Gastroesophageal sphincter (tissue), 4 donors: ENCODE data around the gene SUGCT. TPM values are rescaled to one million over a fixed set of nuclear protein-coding genes. Genes with fewer than 3 reads are reported as not detected.

ENCODE experiments used
- ATAC-seq: fragments of 150-250 bp; one replicate; pipeline ENCODE4 v1.9.1; 2016; ENCODE audit warnings: mild to moderate bottlenecking, moderate library complexity
- H3K27ac ChIP-seq, 4 donors: fragments of 200-600 bp; sonication (generic) in 3 of 4; 1 replicate in 3 of 4; 2 replicates in 1 of 4; pipeline ENCODE4 v1.5.1; 2016 to 2019
- H3K27me3 ChIP-seq: fragments of 200-600 bp; sonication (generic); one replicate; pipeline ENCODE4 v1.5.1; 2019
- H3K36me3 ChIP-seq, 2 donors: fragments of 200-600 bp; sonication (generic); one replicate each; pipeline ENCODE4 v1.5.1; 2019; ENCODE audit warnings: control low read depth in 1 of 2
- H3K4me1 ChIP-seq, 3 donors: fragments of 200-600 bp; sonication (generic); 1 replicate in 2 of 3; 2 replicates in 1 of 3; pipeline ENCODE4 v1.5.1; 2016 to 2019; ENCODE audit warnings: control low read depth in 2 of 3
- H3K4me3 ChIP-seq, 2 donors: fragments of 200-600 bp; sonication (generic); one replicate each; pipeline ENCODE4 v1.5.1; 2019; ENCODE audit warnings: mild to moderate bottlenecking in 1 of 2, moderate library complexity in 1 of 2
- H3K9me3 ChIP-seq, 3 donors: fragments of 200-600 bp; sonication (generic); one replicate each; pipeline ENCODE4 v1.5.1; 2017 to 2019; ENCODE audit warnings: control low read depth in 2 of 3
- CTCF ChIP-seq, 4 experiments: fragments of 200-600 bp in 2 of 4; fragments of 450-650 bp in 2 of 4; sonication (generic) in 1 of 4; IDR thresholded peaks; one replicate each; pipeline ENCODE4 v1.5.1; 2017 to 2019; ENCODE audit warnings: antibody characterized with exemption in 4 of 4, mild to moderate bottlenecking in 2 of 4, moderate library complexity in 2 of 4
- EP300 ChIP-seq: sonication (generic); formaldehyde crosslinking; IDR thresholded peaks from one replicate; pipeline ENCODE4 v1.6.1; 2017; ENCODE audit warnings: antibody characterized with exemption, mild to moderate bottlenecking
- POLR2A ChIP-seq, 2 donors: fragments of 450-650 bp; IDR thresholded peaks; one replicate each; pipeline ENCODE4 v1.6.1; 2017; ENCODE audit warnings: antibody characterized with exemption in 2 of 2, mild to moderate bottlenecking in 2 of 2, moderate library complexity in 1 of 2
- POLR2AphosphoS5 ChIP-seq: sonication (generic); formaldehyde crosslinking; IDR thresholded peaks from one replicate; pipeline ENCODE4 v1.6.1; 2017; ENCODE audit warnings: antibody characterized with exemption
- WGBS, 2 donors: methylation state at CpG; one replicate each; pipeline ENCODE4 v1.1.5; 2018; ENCODE audit warnings: low coverage in 1 of 2; 5-methylcytosine and 5-hydroxymethylcytosine counted together
- total RNA-seq, 4 donors: library from RNA; depleted of rRNA; stranded (reverse); fragments of >200 nt; gene quantifications; one replicate each; pipeline ENCODE4 v1.1.0, GENCODE V29; 2016

SUGCT gene
- total RNA-seq, 4 donors from 2014 or later, result 1.2 to 17.3 (median 10.8) TPM

DNA sequence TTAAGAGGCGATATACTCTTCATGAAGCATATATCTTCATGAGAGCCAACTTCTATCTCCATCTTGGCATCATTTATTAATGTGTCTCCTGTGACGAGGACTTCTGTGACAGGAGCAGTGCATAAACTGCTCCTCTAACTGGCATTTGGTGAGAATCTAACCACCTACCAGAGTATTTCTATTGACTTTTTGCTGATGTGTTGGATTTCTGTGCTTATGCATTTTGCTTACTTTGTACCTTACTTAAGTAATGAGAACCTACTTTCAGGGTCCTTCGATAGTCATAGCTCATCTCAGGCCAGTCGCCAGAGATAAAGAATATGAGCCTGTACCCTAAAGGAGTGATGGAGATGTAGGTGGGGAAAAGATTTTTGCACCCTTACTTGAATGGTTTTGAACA is 265.7 kb downstream of the SUGCT start:
- H3K4me1 ChIP-seq, result peaks cover 0 to 8% (median 0%) of the 10 kb centered on the region in 3 donors
- no peaks in the 10 kb centered on the region for H3K9me3 ChIP-seq
- H3K4me3 ChIP-seq, result no peak overlapping the region
- TF ChIP-seq CTCF (IDR thresholded peaks at IDR 0.05) (no peak), POLR2A (IDR thresholded peaks at IDR 0.05) (no peak), POLR2AphosphoS5 (no peak), EP300 (no peak)
- ATAC-seq, result no peak
- WGBS, 2 donors, result 83 to 97% methylated on average over 3 to 4 of the region's 4 CpGs
- no peaks in the 10 kb centered on the region for H3K27me3 ChIP-seq
- no peak overlapping the region for H3K27ac ChIP-seq
- no peaks in the 10 kb centered on the region for H3K36me3 ChIP-seq

DNA sequence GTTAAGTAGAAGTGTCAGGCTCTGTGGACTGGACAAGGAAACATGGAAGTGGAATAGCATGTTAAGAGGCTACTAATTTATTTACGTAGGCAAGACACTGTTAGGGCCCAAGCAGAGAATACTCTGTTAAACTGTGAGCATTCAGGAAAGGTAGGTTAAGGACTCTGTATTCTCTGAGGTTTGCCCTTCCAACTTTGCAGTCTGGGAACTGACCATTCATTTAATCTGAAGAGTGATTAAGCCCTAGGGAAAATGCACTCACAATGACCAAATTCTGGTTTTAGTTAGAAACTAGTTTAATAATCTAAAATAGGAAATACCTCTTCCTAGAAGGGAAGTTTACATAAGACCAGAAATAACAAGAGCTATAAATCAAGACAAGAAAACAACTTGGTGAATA is 266.6 kb downstream of the SUGCT start:
- H3K36me3 ChIP-seq, result no peaks in the 10 kb centered on the region
- no peak for TF ChIP-seq POLR2A (IDR thresholded peaks at IDR 0.05)
- TF ChIP-seq POLR2AphosphoS5, result no peak
- no peak for TF ChIP-seq EP300
- TF ChIP-seq CTCF (IDR thresholded peaks at IDR 0.05), result no peak
- no peak overlapping the region for H3K27ac ChIP-seq
- WGBS, 2 donors, result 78 to 80% methylated on average over 1 of the region's 1 CpG
- H3K4me1 ChIP-seq, result peaks cover 0 to 8% (median 0%) of the 10 kb centered on the region in 3 donors
- no peaks in the 10 kb centered on the region for H3K9me3 ChIP-seq
- H3K27me3 ChIP-seq, result no peaks in the 10 kb centered on the region
- no peak overlapping the region for H3K4me3 ChIP-seq
- ATAC-seq, result no peak

DNA sequence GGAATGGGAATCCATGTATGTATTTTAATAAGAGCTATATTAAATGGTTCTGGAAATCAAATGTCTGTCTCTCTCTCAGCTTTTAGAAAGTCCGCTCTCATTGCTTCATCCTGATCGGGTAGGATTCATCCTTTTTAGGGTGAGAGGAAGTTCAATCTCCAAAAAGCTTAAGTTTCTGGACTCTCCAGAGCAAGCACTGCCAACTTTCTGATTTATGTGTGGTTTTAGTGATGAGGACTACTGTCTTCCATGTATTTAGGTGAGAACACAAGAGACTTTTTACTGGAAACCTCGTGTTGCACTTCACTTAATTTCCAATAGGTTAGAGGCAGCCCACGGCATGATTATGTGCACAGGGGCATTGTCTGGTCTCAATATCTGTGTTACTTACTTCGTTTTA is 267.9 kb downstream of the SUGCT start:
- TF ChIP-seq POLR2AphosphoS5 (no peak), EP300 (no peak), CTCF (IDR thresholded peaks at IDR 0.05) (no peak), POLR2A (IDR thresholded peaks at IDR 0.05) (no peak)
- H3K9me3 ChIP-seq, result no peaks in the 10 kb centered on the region
- no peaks in the 10 kb centered on the region for H3K36me3 ChIP-seq
- H3K27me3 ChIP-seq, result no peaks in the 10 kb centered on the region
- no peaks in the 10 kb centered on the region for H3K4me1 ChIP-seq
- WGBS, 2 donors, result 52 to 63% methylated on average over 3 to 5 of the region's 5 CpGs
- H3K4me3 ChIP-seq, result no peak overlapping the region
- ATAC-seq, result no peak
- no peak overlapping the region for H3K27ac ChIP-seq

GRCh38 chr7:40403703-40404476 is 269.1 kb downstream of the SUGCT start:
- TF ChIP-seq POLR2A (IDR thresholded peaks at IDR 0.05), result no peak
- no peak for TF ChIP-seq CTCF (IDR thresholded peaks at IDR 0.05)
- TF ChIP-seq EP300, result no peak
- no peak for TF ChIP-seq POLR2AphosphoS5
- Histone ChIP-seq H3K9me3 (no peaks in the 10 kb centered on the region), H3K27ac (no peak overlapping the region), H3K4me3 (no peak overlapping the region), H3K36me3 (no peaks in the 10 kb centered on the region), H3K4me1 (no peaks in the 10 kb centered on the region), H3K27me3 (no peaks in the 10 kb centered on the region)
- WGBS, 2 donors, result 87 to 96% methylated on average over 2 to 3 of the region's 3 CpGs
- no peak for ATAC-seq

DNA sequence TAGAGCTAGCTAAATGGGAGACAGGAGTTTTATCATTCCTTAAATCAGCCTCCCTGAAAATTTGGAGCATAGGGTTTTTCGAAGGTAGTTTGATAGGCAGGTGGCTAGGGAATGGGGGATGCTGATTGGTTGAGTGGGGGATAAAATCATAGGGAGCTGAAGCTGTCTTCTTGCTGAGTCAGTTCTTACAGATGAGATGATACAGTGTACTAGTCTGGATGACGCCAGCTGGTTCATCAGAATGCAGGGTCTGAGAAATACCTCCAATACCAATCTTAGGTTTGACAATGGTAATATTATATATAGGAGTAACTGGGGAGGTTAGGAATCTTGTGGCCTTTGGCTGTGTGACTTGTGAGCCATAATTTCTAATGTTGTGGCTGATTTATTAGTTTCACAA is 271.2 kb downstream of the SUGCT start:
- 90 to 100% methylated on average over 1 to 2 of the region's 2 CpGs for WGBS, 2 donors
- Histone ChIP-seq H3K27me3 (no peaks in the 10 kb centered on the region), H3K36me3 (no peaks in the 10 kb centered on the region), H3K27ac (no peak overlapping the region), H3K4me3 (no peak overlapping the region), H3K9me3 (no peaks in the 10 kb centered on the region), H3K4me1 (no peaks in the 10 kb centered on the region)
- TF ChIP-seq POLR2AphosphoS5 (no peak), CTCF (IDR thresholded peaks at IDR 0.05) (no peak), POLR2A (IDR thresholded peaks at IDR 0.05) (no peak), EP300 (no peak)
- ATAC-seq, result no peak
